Spleen (tissue), 11 donors: ENCODE measurements around the gene TRAIP. TPM values are rescaled to one million over a fixed set of nuclear protein-coding genes. Genes with fewer than 3 reads are reported as not detected.

Experiments
- DNase-seq: peaks from one replicate; pipeline ENCODE4 v3.0.0-alpha.2; 2020
- H3K27ac ChIP-seq, 8 donors: fragments of 200-600 bp; sonication (generic) in 7 of 8; 1 replicate in 4 of 8; 2 replicates in 4 of 8; pipeline versions ENCODE4 v1.5.0 to v1.8.0; 2016 to 2021; ENCODE audit warnings: inconsistent platforms in 4 of 8, mild to moderate bottlenecking in 4 of 8, moderate library complexity in 1 of 8
- H3K27me3 ChIP-seq, 7 donors: fragments of 200-600 bp; sonication (generic) in 6 of 7; replicated peaks in 1 of 7; 1 replicate in 4 of 7; 2 replicates in 3 of 7; pipeline versions ENCODE4 v1.5.0 to v1.8.0; 2016 to 2021; ENCODE audit warnings: inconsistent platforms in 3 of 7, mild to moderate bottlenecking in 1 of 7
- H3K36me3 ChIP-seq, 6 donors: fragments of 200-600 bp; sonication (generic) in 5 of 6; 1 replicate in 4 of 6; 2 replicates in 2 of 6; pipeline versions ENCODE4 v1.5.0 to v1.8.0; 2016 to 2021; ENCODE audit warnings: inconsistent platforms in 2 of 6
- H3K4me1 ChIP-seq, 6 donors: fragments of 200-600 bp; sonication (generic) in 5 of 6; 1 replicate in 3 of 6; 2 replicates in 3 of 6; pipeline versions ENCODE4 v1.5.0 to v1.8.0; 2016 to 2021; ENCODE audit warnings: inconsistent platforms in 3 of 6
- H3K4me3 ChIP-seq, 8 donors: fragments of 200-600 bp; sonication (generic) in 7 of 8; 1 replicate in 4 of 8; 2 replicates in 4 of 8; pipeline versions ENCODE4 v1.5.0 to v1.8.0; 2016 to 2021; ENCODE audit warnings: inconsistent platforms in 4 of 8, mild to moderate bottlenecking in 4 of 8, moderate library complexity in 2 of 8
- H3K9me3 ChIP-seq, 8 donors: fragments of 200-600 bp; sonication (generic) in 7 of 8; 1 replicate in 4 of 8; 2 replicates in 4 of 8; pipeline versions ENCODE4 v1.5.0 to v1.8.0; 2016 to 2021; ENCODE audit warnings: inconsistent platforms in 4 of 8
- CTCF ChIP-seq, 11 experiments: fragments of 200-600 bp in 7 of 11; fragments of 450-650 bp in 4 of 11; sonication (generic) in 4 of 11; IDR thresholded peaks in 8 of 11; conservative IDR thresholded peaks in 3 of 11; 1 replicate in 7 of 11; 2 replicates in 4 of 11; pipeline versions ENCODE4 v1.4.0 to v1.8.0; 2016 to 2021; ENCODE audit warnings: antibody characterized with exemption in 11 of 11, inconsistent platforms in 4 of 11, mild to moderate bottlenecking in 1 of 11
- POLR2A ChIP-seq, 3 donors: fragments of 450-650 bp; IDR thresholded peaks; one replicate each; pipeline ENCODE4 v1.5.1; 2017; ENCODE audit warnings: antibody characterized with exemption in 3 of 3, mild to moderate bottlenecking in 1 of 3
- POLR2AphosphoS5 ChIP-seq, 3 donors: sonication (generic); formaldehyde crosslinking; IDR thresholded peaks; one replicate each; pipeline ENCODE4 v1.5.1; 2017; ENCODE audit warnings: antibody characterized with exemption in 3 of 3
- WGBS, 5 donors: extraction: QIAGEN DNeasy Blood & Tissue Kit in 3 of 5; methylation state at CpG; one replicate each; pipeline versions ENCODE4 v1.1.5 to v1.1.7; 2013 to 2018; 5-methylcytosine and 5-hydroxymethylcytosine counted together
- intact Hi-C: fragments of 100-400 bp; cut with DNase I; formaldehyde crosslinking; loops from one replicate; pipeline ENCODE4 v1.15.0; 2023; ENCODE audit warnings: low total_unique reads
- polyA plus RNA-seq, 3 donors: library from polyadenylated mRNA; stranded (reverse); fragments of 200-250 nt; gene quantifications; one replicate each; pipeline ENCODE4 v1.2.1, GENCODE V29; 2013
- total RNA-seq, 7 donors: library from RNA; depleted of rRNA in 3 of 7; stranded (reverse); fragments of >200 nt in 3 of 7; fragmentation: NEBNext Ultra II Directional in 4 of 7; extraction: Animal tissue kit (Norgen Biotek cat#: 25700) in 4 of 7; gene quantifications; one replicate each; pipeline versions ENCODE4 v1.1.0 to v1.2.1, GENCODE V29; 2016 to 2021
- donor health status: healthy with polysubstance abuse.
- donor health status: DM: no; HTN: no; CAD: no; lungs with moderate emphysema.
- donor health status: DM: no; HTN: no; CAD: no.
- donor health status: Bipolar disorder and iron deficiency.
- donor health status: healthy.
- donor health status: DM: no; HTN: no; CAD: no.
- donor health status: DM: yes; HTN: yes; CAD: no.

Gene TRAIP
- total and polyA plus RNA-seq, 10 donors, result 2.1 to 4.3 (median 3.3) TPM

GRCh38 chr3:49876567-49876966 is 20.2 kb upstream of the TRAIP start:
- DNase-seq, result no peak
- no peaks in the 10 kb centered on the region for H3K9me3 ChIP-seq
- no peak overlapping the region for H3K27ac ChIP-seq
- no peaks in the 10 kb centered on the region for H3K4me1 ChIP-seq
- H3K4me3 ChIP-seq, result no peak overlapping the region
- intact Hi-C loops, result no loop called here
- no peaks in the 10 kb centered on the region for H3K36me3 ChIP-seq
- H3K27me3 ChIP-seq, result peaks cover 0 to 15% (median 0%) of the 10 kb centered on the region in 7 donors
- WGBS, 5 donors, result 77 to 91% (median 80%) methylated on average over 5 of the region's 5 CpGs
- TF ChIP-seq POLR2AphosphoS5 (IDR thresholded peaks at IDR 0.05) (no peak), POLR2A (IDR thresholded peaks at IDR 0.05) (no peak), CTCF (IDR thresholded peaks at IDR 0.05 in 8 of 11, conservative IDR thresholded peaks at IDR 0.05 in 3 of 11) (no peak)

- DNase-seq, result no peak
- no peaks in the 10 kb centered on the region for H3K9me3 ChIP-seq
- no peak overlapping the region for H3K4me3 ChIP-seq
- H3K4me1 ChIP-seq, result peaks cover 0 to 16% (median 14%) of the 10 kb centered on the region in 6 donors
- H3K27me3 ChIP-seq, result peaks cover 11 to 33% (median 18%) of the 10 kb centered on the region in 7 donors
- TF ChIP-seq POLR2AphosphoS5 (IDR thresholded peaks at IDR 0.05) (no peak), CTCF (IDR thresholded peaks at IDR 0.05 in 8 of 11, conservative IDR thresholded peaks at IDR 0.05 in 3 of 11) (no peak), POLR2A (IDR thresholded peaks at IDR 0.05) (no peak)
- intact Hi-C loops, result no loop called here
- H3K27ac ChIP-seq, result no peak overlapping the region
- WGBS, 5 donors, result 89 to 92% (median 90%) methylated on average over 7 to 8 of the region's 8 CpGs; no CpG with 5 or more reads in 1 of the 5 donors
- no peaks in the 10 kb centered on the region for H3K36me3 ChIP-seq
Measured at GRCh38 chr3:49873623-49874022, 17.3 kb upstream of the TRAIP start.

GRCh38 chr3:49872801-49873281 is 16.5 kb upstream of the TRAIP start:
- 48 to 66% (median 59%) methylated on average over 2 to 4 of the region's 4 CpGs for WGBS, 5 donors
- no peak overlapping the region for H3K4me3 ChIP-seq
- no peak overlapping the region for H3K27ac ChIP-seq
- intact Hi-C loops, result no loop called here
- no peaks in the 10 kb centered on the region for H3K9me3 ChIP-seq
- no peak for DNase-seq
- no peaks in the 10 kb centered on the region for H3K36me3 ChIP-seq
- peaks cover 13 to 40% (median 25%) of the 10 kb centered on the region in 7 donors for H3K27me3 ChIP-seq
- TF ChIP-seq POLR2AphosphoS5 (IDR thresholded peaks at IDR 0.05), result no peak
- TF ChIP-seq POLR2A (IDR thresholded peaks at IDR 0.05), result no peak
- no peak for TF ChIP-seq CTCF (IDR thresholded peaks at IDR 0.05 in 8 of 11, conservative IDR thresholded peaks at IDR 0.05 in 3 of 11)
- H3K4me1 ChIP-seq, result peaks cover 0 to 16% (median 14%) of the 10 kb centered on the region in 6 donors

GRCh38 chr3:49871531-49872153 is 15.3 kb upstream of the TRAIP start:
- H3K36me3 ChIP-seq, result no peaks in the 10 kb centered on the region
- no peak for DNase-seq
- TF ChIP-seq POLR2AphosphoS5 (IDR thresholded peaks at IDR 0.05) (no peak), POLR2A (IDR thresholded peaks at IDR 0.05) (no peak), CTCF (IDR thresholded peaks at IDR 0.05 in 8 of 11, conservative IDR thresholded peaks at IDR 0.05 in 3 of 11) (no peak)
- no peak overlapping the region for H3K4me3 ChIP-seq
- intact Hi-C loops, result no loop called here
- H3K4me1 ChIP-seq, result peaks cover 0 to 16% (median 14%) of the 10 kb centered on the region in 6 donors
- no peak overlapping the region for H3K27ac ChIP-seq
- H3K9me3 ChIP-seq, result no peaks in the 10 kb centered on the region
- H3K27me3 ChIP-seq, result peaks cover 13 to 52% (median 26%) of the 10 kb centered on the region in 7 donors
- 62 to 85% (median 82%) methylated on average over 10 of the region's 10 CpGs for WGBS, 5 donors
